GM23338 (cell line): ENCODE data around the gene PADI1. TPM values are rescaled to one million over a fixed set of nuclear protein-coding genes. Genes with fewer than 3 reads are reported as not detected.

Source experiments
- ATAC-seq: fragments of 200-7000 bp; cut with Tn5 transposase; 3 replicates; pipeline ENCODE4 v1.9.1; 2020
- DNase-seq: peaks from one replicate; pipeline ENCODE4 v3.0.0-alpha.2; 2015; ENCODE audit warnings: low spot score
- H2AFZ ChIP-seq: fragments of 200-600 bp; sonication (generic); 2 replicates; pipeline ENCODE4 v1.8.0; 2016; ENCODE audit warnings: antibody characterized with exemption, mild to moderate bottlenecking, moderate library complexity
- H3F3A ChIP-seq: fragments of 200-600 bp; sonication (generic); replicated peaks from 2 replicates; pipeline ENCODE4 v1.8.0; 2017; ENCODE audit warnings: antibody characterized with exemption, mixed run types, low read depth
- H3K27ac ChIP-seq: fragments of 200-600 bp; sonication (generic); 2 replicates; pipeline ENCODE4 v1.6.1; 2016; ENCODE audit warnings: low read depth
- H3K27me3 ChIP-seq: fragments of 200-600 bp; sonication (generic); 2 replicates; pipeline ENCODE4 v1.8.0; 2016; ENCODE audit warnings: mild to moderate bottlenecking, mixed run types, moderate library complexity; ENCODE audit not compliant: insufficient read depth
- H3K36me3 ChIP-seq: fragments of 200-600 bp; sonication (generic); 2 replicates; pipeline ENCODE4 v1.8.0; 2016; ENCODE audit warnings: mild to moderate bottlenecking; ENCODE audit not compliant: insufficient read depth
- H3K4me1 ChIP-seq: fragments of 200-600 bp; sonication (generic); 2 replicates; pipeline ENCODE4 v1.8.0; 2016; ENCODE audit warnings: mild to moderate bottlenecking, moderate library complexity; ENCODE audit not compliant: insufficient read depth
- H3K4me2 ChIP-seq: fragments of 200-600 bp; sonication (generic); 2 replicates; pipeline ENCODE4 v1.7.1; 2017; ENCODE audit warnings: mixed run types
- H3K4me3 ChIP-seq: fragments of 200-600 bp; sonication (generic); 2 replicates; pipeline ENCODE4 v1.6.1; 2016; ENCODE audit warnings: mixed run types
- H3K79me2 ChIP-seq: fragments of 200-600 bp; sonication (generic); replicated peaks from 2 replicates; pipeline ENCODE4 v1.8.0; 2017; ENCODE audit warnings: mild to moderate bottlenecking; ENCODE audit not compliant: insufficient read depth
- H3K9me2 ChIP-seq: fragments of 200-600 bp; sonication (generic); 2 replicates; pipeline ENCODE4 v1.8.0; 2017; ENCODE audit not compliant: insufficient read depth
- H4K20me1 ChIP-seq: fragments of 200-600 bp; sonication (generic); replicated peaks from 2 replicates; pipeline ENCODE4 v1.8.0; 2017; ENCODE audit warnings: mild to moderate bottlenecking; ENCODE audit not compliant: insufficient read depth
- H3K27ac Mint-ChIP-seq: 2 replicates; pipeline ENCODE4 v1.8.0; 2020; ENCODE audit warnings: inconsistent platforms, mild to moderate bottlenecking, moderate library complexity, mixed read lengths
- H3K27me3 Mint-ChIP-seq: 3 replicates; pipeline ENCODE4 v1.8.0; 2022; ENCODE audit warnings: low read depth, mild to moderate bottlenecking, moderate library complexity, mixed read lengths, inconsistent platforms; ENCODE audit not compliant: insufficient read depth, poor library complexity
- H3K36me3 Mint-ChIP-seq: 3 replicates; pipeline ENCODE4 v1.8.0; 2021; ENCODE audit warnings: low read depth, mild to moderate bottlenecking, inconsistent platforms, moderate library complexity, mixed read lengths
- H3K4me1 Mint-ChIP-seq: 3 replicates; pipeline ENCODE4 v1.8.0; 2020; ENCODE audit warnings: mild to moderate bottlenecking, inconsistent platforms, mixed read lengths
- H3K4me3 Mint-ChIP-seq: 3 replicates; pipeline ENCODE4 v1.8.0; 2021; ENCODE audit warnings: moderate library complexity, mild to moderate bottlenecking, inconsistent platforms, mixed read lengths
- H3K9me3 Mint-ChIP-seq: 3 replicates; pipeline ENCODE4 v1.8.0; 2020; ENCODE audit warnings: moderate library complexity, mild to moderate bottlenecking, inconsistent platforms, mixed read lengths
- CREB1 ChIP-seq: fragments of 250-450 bp; sonication (Bioruptor Pico); IDR thresholded peaks from 2 replicates; pipeline ENCODE4 v1.5.0; 2020; ENCODE audit warnings: low read depth, mild to moderate bottlenecking, moderate library complexity
- CTCF ChIP-seq, 2 experiments: fragments of 200-600 bp in 1 of 2; sonication (generic) in 1 of 2; conservative IDR thresholded peaks; 2 replicates each; pipeline versions ENCODE4 v1.5.1 to v1.6.1; 2016 to 2017; ENCODE audit warnings: antibody characterized with exemption in 2 of 2, low read depth in 2 of 2, mild to moderate bottlenecking in 2 of 2, moderate library complexity in 1 of 2
- ETS1 ChIP-seq: IDR thresholded peaks from 2 replicates; pipeline ENCODE4 v1.6.1; 2016; ENCODE audit warnings: antibody characterized with exemption
- EZH2 ChIP-seq: fragments of 200-600 bp; sonication (generic); IDR thresholded peaks from one replicate; pipeline ENCODE4 v1.8.0; 2017; ENCODE audit warnings: antibody characterized with exemption, mild to moderate bottlenecking, low read depth; ENCODE audit not compliant: unreplicated experiment
- EZH2phosphoT487 ChIP-seq: fragments of 200-600 bp; sonication (generic); IDR thresholded peaks from one replicate; pipeline ENCODE4 v1.8.1; 2018; ENCODE audit warnings: antibody characterized with exemption; ENCODE audit not compliant: unreplicated experiment
- JUNB ChIP-seq: IDR thresholded peaks from one replicate; pipeline ENCODE4 v1.6.1; 2016; ENCODE audit warnings: antibody characterized with exemption; ENCODE audit not compliant: unreplicated experiment
- NANOG ChIP-seq: IDR thresholded peaks from 2 replicates; pipeline ENCODE4 v1.6.1; 2016; ENCODE audit warnings: antibody characterized with exemption, borderline replicate concordance
- POLR2AphosphoS5 ChIP-seq: IDR thresholded peaks from 2 replicates; pipeline ENCODE4 v1.6.1; 2016; ENCODE audit warnings: antibody characterized with exemption, low read depth
- REST ChIP-seq: IDR thresholded peaks from one replicate; pipeline ENCODE4 v1.6.1; 2018; ENCODE audit warnings: antibody characterized with exemption; ENCODE audit not compliant: unreplicated experiment
- STAT1 ChIP-seq: IDR thresholded peaks from one replicate; pipeline ENCODE4 v1.6.1; 2016; ENCODE audit warnings: antibody characterized with exemption; ENCODE audit not compliant: unreplicated experiment
- ZNF114 ChIP-seq: fragments of 250-450 bp; sonication (Bioruptor Pico); IDR thresholded peaks from 2 replicates; pipeline ENCODE4 v1.5.0; 2020; ENCODE audit warnings: mild to moderate bottlenecking, moderate library complexity
- ZNF331 ChIP-seq: fragments of 250-450 bp; sonication (Bioruptor Pico); IDR thresholded peaks from 2 replicates; pipeline ENCODE4 v1.5.0; 2020; ENCODE audit warnings: low read depth, mild to moderate bottlenecking, moderate library complexity
- polyA plus RNA-seq: library from polyadenylated mRNA; unstranded; fragments of >200 nt; fragmentation: Nextera tagmentation; extraction: Ambion mirVana; gene quantifications from 2 replicates; pipeline ENCODE4 v1.2.1, GENCODE V29; 2016
- total RNA-seq: library from RNA; depleted of rRNA; stranded (reverse); fragments of >200 nt; shearing (Covaris generic); gene quantifications from 2 replicates; pipeline ENCODE4 v1.2.3, GENCODE V29; 2014

Gene PADI1
- total and polyA plus RNA-seq, 2 experiments from 2014 or later = 0.26 to 0.28 TPM

GRCh38 chr1:17163371-17163770 lies 41.6 kb upstream of the PADI1 start:
- Histone ChIP-seq H3K4me3 (no peak overlapping the region), H4K20me1 (no peaks in the 10 kb centered on the region), H2AFZ (no peak overlapping the region), H3K27ac (no peak overlapping the region), H3K4me2 (no peak overlapping the region), H3F3A (no peaks in the 10 kb centered on the region), H3K27me3 (no peaks in the 10 kb centered on the region), H3K79me2 (no peaks in the 10 kb centered on the region), H3K4me1 (peaks cover 12% of the 10 kb centered on the region), H3K9me2 (0 out of 2 replicates have a peak, but pooled peaks cover 3% of the 10 kb centered on the region), H3K36me3 (no peaks in the 10 kb centered on the region)
- ATAC-seq (no peak), DNase-seq (no peak)
- no peak overlapping the region for H3K27ac Mint-ChIP-seq
- H3K4me3 Mint-ChIP-seq = no peak overlapping the region
- H3K36me3 Mint-ChIP-seq = peaks cover 4% of the 10 kb centered on the region; the same call in 1 of the 3 replicates
- no peak for TF ChIP-seq POLR2AphosphoS5
- no peak for TF ChIP-seq CREB1 (CRISPR knock-in tag)
- TF ChIP-seq NANOG = no peak
- TF ChIP-seq STAT1 = no peak
- TF ChIP-seq EZH2phosphoT487 = no peak
- no peak for TF ChIP-seq REST
- no peak for TF ChIP-seq ZNF114
- TF ChIP-seq JUNB = no peak
- TF ChIP-seq ETS1 = no peak
- peaks cover 5% of the 10 kb centered on the region; the same call in 1 of the 3 replicates for H3K9me3 Mint-ChIP-seq
- peaks cover 24% of the 10 kb centered on the region for H3K4me1 Mint-ChIP-seq
- peaks cover 9% of the 10 kb centered on the region for H3K27me3 Mint-ChIP-seq

- no peak overlapping the region for H3K4me3 ChIP-seq
- H3K27me3 Mint-ChIP-seq = peaks cover 9% of the 10 kb centered on the region
- no peaks in the 10 kb centered on the region for H3K27me3 ChIP-seq
- DNase-seq = no peak
- peaks cover 12% of the 10 kb centered on the region for H3K4me1 ChIP-seq
- H3F3A ChIP-seq = no peaks in the 10 kb centered on the region
- no peaks in the 10 kb centered on the region for H4K20me1 ChIP-seq
- no peaks in the 10 kb centered on the region for H3K36me3 Mint-ChIP-seq
- H3K9me3 Mint-ChIP-seq = peaks cover 2% of the 10 kb centered on the region; the same call in 1 of the 3 replicates
- H3K9me2 ChIP-seq = 0 out of 2 replicates have a peak, but pooled peaks cover 3% of the 10 kb centered on the region
- no peak overlapping the region for H3K4me2 ChIP-seq
- ATAC-seq = no peak
- H3K4me3 Mint-ChIP-seq = no peak overlapping the region
- no peaks in the 10 kb centered on the region for H3K36me3 ChIP-seq
- no peak overlapping the region for H3K27ac ChIP-seq
- H3K79me2 ChIP-seq = no peaks in the 10 kb centered on the region
- H2AFZ ChIP-seq = no peak overlapping the region
- H3K4me1 Mint-ChIP-seq = peaks cover 21% of the 10 kb centered on the region
- H3K27ac Mint-ChIP-seq = no peak overlapping the region
- no peak for TF ChIP-seq CTCF (conservative IDR thresholded peaks at IDR 0.05; ENCODE audit: low read depth in 2 of 2)
- no peak for TF ChIP-seq CREB1 (CRISPR knock-in tag)
- TF ChIP-seq POLR2AphosphoS5 = no peak
- TF ChIP-seq EZH2phosphoT487 = no peak
- TF ChIP-seq EZH2 = no peak
- TF ChIP-seq ZNF114 = no peak
- no peak for TF ChIP-seq STAT1
- TF ChIP-seq ZNF331 (CRISPR knock-in tag) = no peak
Observed at GRCh38 chr1:17163789-17164666, 40.9 kb upstream of the PADI1 start.
